22Rv1 (cell line): ENCODE data around the gene ATP2B2.

Source experiments
- CTCF ChIP-seq: fragments of 450-650 bp; IDR thresholded peaks from 2 replicates; pipeline ENCODE4 v1.5.1; 2017; ENCODE audit warnings: mild to moderate bottlenecking
- ZFX ChIP-seq: fragments of 450-650 bp; IDR thresholded peaks from 2 replicates; pipeline ENCODE4 v1.6.1; 2017; ENCODE audit warnings: antibody characterized with exemption, borderline replicate concordance

DNA sequence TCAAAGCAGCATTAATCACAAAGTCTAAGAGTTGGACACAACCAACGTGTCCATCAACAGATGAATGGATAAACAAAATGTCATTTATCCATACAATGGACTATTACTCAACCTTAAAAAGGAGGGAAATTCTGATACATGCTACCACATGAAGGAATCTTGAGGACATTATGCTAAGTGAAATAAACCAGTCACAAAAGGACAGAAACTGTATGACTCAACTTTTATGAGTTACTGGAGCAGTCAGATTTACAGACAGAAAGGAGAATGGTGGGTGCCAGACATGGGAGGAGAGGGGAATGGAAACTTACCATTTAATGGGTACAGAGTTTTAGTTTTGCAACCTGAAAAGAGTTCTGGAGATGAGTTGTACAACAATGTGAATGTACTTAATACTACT is 141.5 kb downstream of the ATP2B2 start:
- TF ChIP-seq CTCF (no peak), ZFX (no peak)
